Measurements from ENCODE around the gene POLR3E.

GRCh38 chr16:22293137-22294106, 3.8 kb upstream of the POLR3E start:
- TF ChIP-seq, protein P1, sequence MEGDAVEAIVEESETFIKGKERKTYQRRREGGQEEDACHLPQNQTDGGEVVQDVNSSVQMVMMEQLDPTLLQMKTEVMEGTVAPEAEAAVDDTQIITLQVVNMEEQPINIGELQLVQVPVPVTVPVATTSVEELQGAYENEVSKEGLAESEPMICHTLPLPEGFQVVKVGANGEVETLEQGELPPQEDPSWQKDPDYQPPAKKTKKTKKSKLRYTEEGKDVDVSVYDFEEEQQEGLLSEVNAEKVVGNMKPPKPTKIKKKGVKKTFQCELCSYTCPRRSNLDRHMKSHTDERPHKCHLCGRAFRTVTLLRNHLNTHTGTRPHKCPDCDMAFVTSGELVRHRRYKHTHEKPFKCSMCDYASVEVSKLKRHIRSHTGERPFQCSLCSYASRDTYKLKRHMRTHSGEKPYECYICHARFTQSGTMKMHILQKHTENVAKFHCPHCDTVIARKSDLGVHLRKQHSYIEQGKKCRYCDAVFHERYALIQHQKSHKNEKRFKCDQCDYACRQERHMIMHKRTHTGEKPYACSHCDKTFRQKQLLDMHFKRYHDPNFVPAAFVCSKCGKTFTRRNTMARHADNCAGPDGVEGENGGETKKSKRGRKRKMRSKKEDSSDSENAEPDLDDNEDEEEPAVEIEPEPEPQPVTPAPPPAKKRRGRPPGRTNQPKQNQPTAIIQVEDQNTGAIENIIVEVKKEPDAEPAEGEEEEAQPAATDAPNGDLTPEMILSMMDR (conservative IDR thresholded peaks at IDR 0.05), result no peak
- TF ChIP-seq EZH2 (IDR thresholded peaks at IDR 0.05; ENCODE audit: low read depth), result no peak
